Measurements from ENCODE around the gene FGF7.
"Not testable (repeated sequence)": the region's sequence is repeated elsewhere in the genome, so short reads cannot be mapped to it uniquely, and the experiment has no call there.

FGF7 gene

DNA sequence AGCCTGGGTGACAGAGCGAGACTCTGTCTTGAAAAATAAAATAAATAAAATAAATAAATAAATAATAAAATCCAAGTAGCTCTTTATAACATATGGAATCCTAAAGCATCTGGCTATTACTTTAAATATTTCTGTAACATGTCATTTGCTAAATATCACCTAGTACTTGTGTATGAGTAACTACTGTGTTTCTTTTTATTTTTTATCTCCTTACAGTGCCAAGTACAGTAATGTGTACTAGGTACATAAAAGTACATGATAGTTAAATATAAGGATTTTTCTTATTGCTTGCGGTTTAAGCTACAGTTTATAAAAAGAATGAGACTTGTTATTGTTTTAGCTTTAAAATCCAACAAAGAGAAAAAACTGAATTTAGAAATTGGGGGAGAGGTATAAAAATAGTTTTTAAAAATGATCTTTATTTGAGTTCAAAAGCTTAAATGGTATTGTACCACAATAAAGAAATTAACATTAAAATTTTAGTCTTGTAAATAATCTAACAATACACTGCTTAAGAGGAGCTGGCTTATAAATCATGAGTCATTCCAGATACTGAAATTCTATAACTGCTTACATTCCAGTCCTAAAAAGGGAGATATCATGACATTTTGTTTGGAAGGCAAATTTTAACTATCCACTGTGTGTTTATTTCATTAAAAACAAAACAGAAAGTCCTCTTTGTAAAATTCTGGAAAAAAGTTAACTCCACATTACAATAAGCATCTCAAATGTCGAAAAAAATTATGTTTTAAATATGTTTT lies 73.1 kb downstream of the FGF7 start:
- no peak for FAIRE-seq

DNA sequence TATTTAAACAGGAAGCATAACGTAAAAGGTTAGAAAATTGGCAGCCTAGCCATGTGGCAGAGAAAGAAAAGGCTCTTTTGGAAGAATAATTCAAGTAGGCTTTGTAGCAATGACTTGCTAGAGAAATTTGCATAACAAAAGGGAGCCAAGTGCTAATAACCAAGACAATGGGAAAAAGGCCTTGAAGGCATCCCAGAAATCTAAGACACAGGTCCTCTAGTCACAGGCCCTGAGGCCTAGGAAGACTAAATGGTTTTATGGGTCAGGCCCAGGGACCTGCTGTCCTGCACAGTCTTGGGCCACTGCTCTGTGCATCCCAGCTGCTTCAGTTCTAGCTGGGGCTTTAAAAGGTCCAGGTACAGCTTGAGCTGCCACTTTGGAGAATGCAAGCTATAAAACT lies 78.5 kb downstream of the FGF7 start:
- FAIRE-seq: no peak

DNA sequence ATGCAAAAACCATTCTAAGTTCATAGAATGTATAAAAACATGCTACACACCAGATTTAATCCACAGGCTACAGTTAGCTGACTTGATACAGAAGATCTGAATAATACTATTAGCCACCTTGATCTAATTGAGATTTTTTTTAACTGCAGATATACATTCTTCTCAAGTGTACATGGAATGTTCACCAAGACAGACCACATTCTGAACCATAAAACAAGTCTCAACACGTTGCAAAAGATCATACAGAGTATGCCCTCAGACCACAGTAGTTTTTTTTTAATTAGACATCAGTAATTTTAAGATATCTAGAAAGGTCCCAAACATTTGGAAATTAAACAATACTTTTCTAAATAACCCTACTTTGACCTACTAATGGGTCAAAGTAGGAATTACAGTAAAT lies 83.3 kb downstream of the FGF7 start:
- FAIRE-seq: no peak

DNA sequence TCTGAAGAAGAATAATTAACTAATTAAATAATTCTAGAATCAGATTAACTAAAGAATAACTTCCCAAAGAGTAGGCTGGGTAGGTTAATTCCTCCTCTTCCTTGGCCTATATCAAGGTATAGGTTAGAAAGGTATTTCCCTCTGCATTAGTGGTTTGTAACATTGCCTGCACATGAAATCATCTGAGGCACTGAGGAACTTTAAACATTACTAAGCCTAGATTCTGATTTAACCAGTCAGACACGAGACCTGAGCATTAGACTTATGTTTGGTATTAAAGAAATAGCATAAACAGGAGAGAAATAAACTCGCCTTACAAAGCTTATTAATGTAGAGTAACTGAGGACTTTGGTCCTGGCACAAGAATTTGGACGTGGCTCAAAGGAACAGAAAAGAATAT lies 84.2 kb downstream of the FGF7 start:
- FAIRE-seq: no peak

DNA sequence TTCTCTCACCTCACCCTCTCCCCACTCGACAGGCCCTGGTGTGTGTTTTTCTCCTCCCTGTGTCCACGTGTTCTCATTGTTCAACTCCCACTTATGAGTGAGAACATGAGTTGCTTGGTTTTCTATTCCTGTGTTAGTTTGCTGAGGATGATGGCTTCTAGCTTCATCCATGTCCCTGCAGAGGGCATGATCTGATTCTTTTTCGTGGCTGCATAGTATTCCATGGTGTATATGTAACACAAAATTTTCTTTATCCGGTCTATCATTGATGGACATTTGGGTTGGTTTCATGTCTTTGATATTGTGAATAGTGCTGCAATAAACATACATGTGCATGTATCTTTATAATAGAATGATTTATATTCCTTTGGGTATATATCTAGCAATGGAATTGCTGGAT lies 89.7 kb downstream of the FGF7 start:
- not testable (repeated sequence) for FAIRE-seq

DNA sequence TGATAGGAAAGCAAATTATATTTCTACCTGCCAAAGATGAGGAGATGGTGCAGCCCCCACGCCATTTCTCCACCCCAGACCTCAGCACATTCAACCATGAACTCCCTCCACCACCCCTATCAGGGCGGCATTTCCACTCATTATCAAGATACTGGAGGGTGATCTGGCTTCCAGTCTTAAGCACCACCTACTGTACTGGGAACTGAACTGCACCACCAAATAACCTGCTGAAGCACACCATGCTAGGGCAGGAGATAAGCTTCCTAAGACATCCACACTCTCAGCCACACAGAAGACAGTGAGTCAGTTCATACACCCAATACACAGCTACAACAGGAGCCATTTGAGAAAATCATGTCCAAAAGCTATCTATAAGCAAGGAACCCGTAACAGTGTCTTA lies 98.8 kb downstream of the FGF7 start:
- no peak for FAIRE-seq

DNA sequence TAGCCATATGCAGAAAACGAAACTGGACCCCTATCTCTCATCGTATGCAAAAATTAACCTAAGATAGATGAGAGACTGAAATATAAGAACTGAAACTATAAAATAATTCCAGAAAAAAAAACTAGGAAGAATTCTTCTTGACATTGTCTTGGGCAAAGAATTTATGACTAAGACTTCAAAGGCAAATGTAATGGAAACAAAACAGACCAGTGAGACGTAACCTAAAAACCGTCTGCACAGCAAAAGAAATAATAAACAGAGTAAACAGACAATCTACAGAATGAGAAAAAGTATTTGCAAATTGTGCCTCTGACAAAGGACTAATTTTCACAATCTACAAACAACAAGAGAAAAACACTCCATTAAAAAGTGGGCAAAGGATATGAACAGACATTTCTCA lies 105.2 kb downstream of the FGF7 start:
- FAIRE-seq: no peak

DNA sequence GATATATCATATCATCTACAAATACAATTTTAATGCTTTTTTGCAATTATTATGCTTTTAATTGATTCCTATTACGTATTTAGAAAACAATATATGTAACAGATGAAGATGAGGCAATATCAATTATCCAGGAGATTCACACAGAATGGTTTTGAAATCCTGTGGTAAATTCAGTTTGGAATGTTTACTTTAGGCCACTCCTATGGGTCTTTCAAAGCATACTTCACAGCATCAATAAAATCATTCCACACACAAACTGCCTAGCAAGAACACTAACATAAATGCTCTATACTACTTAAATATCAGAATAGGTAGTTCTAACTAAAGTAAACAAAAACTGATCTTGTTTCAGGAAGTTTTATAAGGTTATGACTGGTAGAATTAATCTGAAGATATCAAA lies 107.0 kb downstream of the FGF7 start:
- no peak for FAIRE-seq
